K562 (cell line): ENCODE results near the gene ICA1.

Source experiments
- POLR2B ChIP-seq: fragments of 450-650 bp; IDR thresholded peaks from 2 replicates; pipeline ENCODE4 v1.6.1; 2018; ENCODE audit warnings: low read depth; ENCODE audit not compliant: partially characterized antibody
- STAT6 ChIP-seq: sonication (generic); formaldehyde crosslinking; IDR thresholded peaks from 2 replicates; pipeline ENCODE4 v1.8.1; 2023; ENCODE audit warnings: mild to moderate bottlenecking, missing genetic modification reagents

- TF ChIP-seq POLR2B: no peak
- no peak for TF ChIP-seq STAT6 (CRISPR knock-in tag)
These were observed 169.8 kb downstream of the ICA1 start for GRCh38 chr7:8092140-8092539.
